K562 (cell line): Measurements from ENCODE around the gene TANGO6. TPM values are rescaled to one million over a fixed set of nuclear protein-coding genes. Genes with fewer than 3 reads are reported as not detected.

Experiments used
- CBX2 ChIP-seq: fragments of 200-600 bp; sonication (generic); IDR thresholded peaks from one replicate; pipeline ENCODE4 v1.6.1; 2012; ENCODE audit warnings: mild to moderate bottlenecking, low read length, inconsistent platforms; ENCODE audit not compliant: insufficient read depth, poor library complexity, severe bottlenecking
- CUX1 ChIP-seq: fragments of 200-800 bp; sonication (Bioruptor generic); IDR thresholded peaks from 2 replicates; pipeline ENCODE4 v1.6.1; 2016; ENCODE audit warnings: missing genetic modification characterization, missing compliant biosample characterization
- FUS ChIP-seq: fragments of 200-400 bp; formaldehyde crosslinking; optimal IDR thresholded peaks from 2 replicates; pipeline ENCODE3; 2017; ENCODE audit warnings: low read depth, low read length
- PATZ1 ChIP-seq: fragments of 250-450 bp; sonication (Bioruptor Pico); IDR thresholded peaks from 2 replicates; pipeline ENCODE4 v1.5.0; 2020; ENCODE audit warnings: mild to moderate bottlenecking, borderline replicate concordance
- SMARCB1 ChIP-seq: IDR thresholded peaks from 2 replicates; pipeline ENCODE4 v1.6.1; 2011; ENCODE audit warnings: improper control_type of control experiment, low read depth; ENCODE audit not compliant: insufficient read length
- SNRNP70 ChIP-seq: fragments of 200-400 bp; formaldehyde crosslinking; optimal IDR thresholded peaks from 2 replicates; pipeline ENCODE3; 2017; ENCODE audit warnings: low read depth, low read length
- SRSF1 ChIP-seq: fragments of 200-400 bp; formaldehyde crosslinking; IDR thresholded peaks from 2 replicates; pipeline ENCODE4 v1.6.1; 2017; ENCODE audit warnings: mild to moderate bottlenecking, low read depth, low read length, moderate library complexity
- ZBTB17 ChIP-seq: fragments of 450-650 bp; formaldehyde crosslinking; IDR thresholded peaks from 2 replicates; pipeline ENCODE4 v1.4.0; 2020; ENCODE audit warnings: mild to moderate bottlenecking
- ZBTB2 ChIP-seq: fragments of 450-650 bp; IDR thresholded peaks from 2 replicates; pipeline ENCODE4 v1.6.1; 2016; ENCODE audit warnings: antibody characterized with exemption
- ZNF76 ChIP-seq: fragments of 250-450 bp; sonication (Bioruptor Pico); IDR thresholded peaks from 2 replicates; pipeline ENCODE4 v1.4.0; 2020; ENCODE audit warnings: mild to moderate bottlenecking, moderate library complexity, borderline replicate concordance
- polyA plus RNA-seq, 8 experiments: library from polyadenylated mRNA; depleted of rRNA in 4 of 8; stranded (reverse) in 5 of 8; unstranded in 3 of 8; fragments of >200 nt; fragmentation: Nextera tagmentation in 2 of 8; fragmentation: Illumina TruSeq in 1 of 8; extraction: Ambion mirVana in 2 of 8; extraction: Trizol in 1 of 8; gene quantifications; 2 replicates each; pipeline versions ENCODE4 v1.2.1 to v1.2.3, GENCODE V29; 2011 to 2014; ENCODE audit warnings: inconsistent platforms in 1 of 8, missing spikeins in 1 of 8
- total RNA-seq, 7 experiments: library from RNA; depleted of rRNA in 6 of 7; stranded (reverse); fragments of >200 nt in 6 of 7; fragmentation: Illumina TruSeq in 2 of 7; extraction: Trizol in 2 of 7; gene quantifications; 2 replicates each; pipeline versions ENCODE4 v1.2.1 to v1.2.3, GENCODE V29; 2011 to 2021; ENCODE audit warnings: low replicate concordance in 1 of 7
- TF ChIP-seq, protein P1 (sequence below): sonication (generic); formaldehyde crosslinking; IDR thresholded peaks from 2 replicates; pipeline ENCODE4 v1.8.1; 2023; ENCODE audit warnings: mild to moderate bottlenecking, missing genetic modification reagents
- TF ChIP-seq, protein P2 (sequence below): IDR thresholded peaks from 2 replicates; pipeline ENCODE4 v1.6.1; 2011; ENCODE audit not compliant: insufficient read length; ENCODE audit errors: extremely low read depth

Gene TANGO6
- total and polyA plus RNA-seq, 9 of the 15 experiments (the other 6 are each of a cell fraction or from before 2014, with no cell fraction given): 1.6 to 15.2 (median 9.6) TPM

- TF ChIP-seq PATZ1 (CRISPR knock-in tag) (no peak), ZBTB17 (CRISPR knock-in tag) (0 out of 2 replicates have a peak, but pooled peaks have one; percentile 23), ZBTB2 (peak; percentile 42; the same call in 1 of the 2 replicates), SMARCB1 (no peak), SNRNP70 (no peak), FUS (no peak), ZNF76 (CRISPR knock-in tag) (no peak), CUX1 (CRISPR knock-in tag) (no peak), CBX2 (no peak), SRSF1 (no peak)
- TF ChIP-seq, protein P1, sequence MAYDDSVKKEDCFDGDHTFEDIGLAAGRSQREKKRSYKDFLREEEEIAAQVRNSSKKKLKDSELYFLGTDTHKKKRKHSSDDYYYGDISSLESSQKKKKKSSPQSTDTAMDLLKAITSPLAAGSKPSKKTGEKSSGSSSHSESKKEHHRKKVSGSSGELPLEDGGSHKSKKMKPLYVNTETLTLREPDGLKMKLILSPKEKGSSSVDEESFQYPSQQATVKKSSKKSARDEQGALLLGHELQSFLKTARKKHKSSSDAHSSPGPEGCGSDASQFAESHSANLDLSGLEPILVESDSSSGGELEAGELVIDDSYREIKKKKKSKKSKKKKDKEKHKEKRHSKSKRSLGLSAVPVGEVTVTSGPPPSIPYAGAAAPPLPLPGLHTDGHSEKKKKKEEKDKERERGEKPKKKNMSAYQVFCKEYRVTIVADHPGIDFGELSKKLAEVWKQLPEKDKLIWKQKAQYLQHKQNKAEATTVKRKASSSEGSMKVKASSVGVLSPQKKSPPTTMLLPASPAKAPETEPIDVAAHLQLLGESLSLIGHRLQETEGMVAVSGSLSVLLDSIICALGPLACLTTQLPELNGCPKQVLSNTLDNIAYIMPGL (CRISPR knock-in tag): peak; percentile 78; the same call in 1 of the 2 replicates
- TF ChIP-seq, protein P2, sequence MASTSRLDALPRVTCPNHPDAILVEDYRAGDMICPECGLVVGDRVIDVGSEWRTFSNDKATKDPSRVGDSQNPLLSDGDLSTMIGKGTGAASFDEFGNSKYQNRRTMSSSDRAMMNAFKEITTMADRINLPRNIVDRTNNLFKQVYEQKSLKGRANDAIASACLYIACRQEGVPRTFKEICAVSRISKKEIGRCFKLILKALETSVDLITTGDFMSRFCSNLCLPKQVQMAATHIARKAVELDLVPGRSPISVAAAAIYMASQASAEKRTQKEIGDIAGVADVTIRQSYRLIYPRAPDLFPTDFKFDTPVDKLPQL: no peak
These were observed 289.3 kb downstream of the TANGO6 start, which contains the start of the genes CHTF8 and UTP4 (continued) for GRCh38 chr16:69132424-69133252.
